ENCODE data around the gene SHC3. TPM values are rescaled to one million over a fixed set of nuclear protein-coding genes. Genes with fewer than 3 reads are reported as not detected.

SHC3 gene
- total and polyA plus RNA-seq, 9 of the 15 experiments (the other 6 are each of a cell fraction or from before 2014, with no cell fraction given) = not detected

- Histone ChIP-seq H3K9me1 (ENCODE audit: control insufficient read depth, insufficient read depth, low read length) (no peaks in the 10 kb centered on the region), H3K4me3 (no peak overlapping the region), H3K9me3 (replicated peaks; ENCODE audit: control insufficient read depth, insufficient read depth, low read depth, low read length) (no peaks in the 10 kb centered on the region), H3K27me3 (ENCODE audit: control insufficient read depth in 2 of 2, insufficient read depth in 2 of 2, low read length in 2 of 2) (no peaks in the 10 kb centered on the region), H3K4me2 (ENCODE audit: insufficient read depth, low read length) (no peak overlapping the region), H3K36me3 (ENCODE audit: control insufficient read depth, insufficient read depth, low read length) (no peaks in the 10 kb centered on the region), H4K20me1 (replicated peaks; ENCODE audit: control insufficient read depth, insufficient read depth, low read length) (no peaks in the 10 kb centered on the region), H2AFZ (ENCODE audit: low read depth, low read length) (no peak overlapping the region), H3K9ac (ENCODE audit: insufficient read depth in 1 of 2, low read depth in 2 of 2, low read length in 2 of 2) (no peak overlapping the region), H3K79me2 (ENCODE audit: control insufficient read depth, insufficient read depth, low read length) (no peaks in the 10 kb centered on the region), H3K4me1 (replicated peaks in 1 of 2; ENCODE audit: control insufficient read depth in 2 of 2, insufficient read depth in 2 of 2, low read length in 2 of 2) (no peaks in the 10 kb centered on the region), H3K27ac (ENCODE audit: extremely low read depth, low read depth, low read length) (no peak overlapping the region)
- FAIRE-seq (no peak), ATAC-seq (no peak), DNase-seq (ENCODE audit: extremely low read depth in 1 of 4, low spot score in 3 of 4) (no peak)
- no peak for TF ChIP-seq KLF1 (tag; IDR thresholded peaks at IDR 0.05)
- TF ChIP-seq PHF8 (IDR thresholded peaks at IDR 0.05; ENCODE audit: borderline replicate concordance, low read length) = no peak
- no peak for TF ChIP-seq IRF1 (CRISPR knock-in tag; IDR thresholded peaks at IDR 0.05; ENCODE audit: borderline replicate concordance)
- TF ChIP-seq SIN3B (IDR thresholded peaks at IDR 0.05; ENCODE audit: low read depth) = no peak
- ChIA-PET POLR2A (no interaction called here), CTCF (ENCODE audit: low intra/inter-chr PET ratio) (no interaction called here)
- intact Hi-C loops (cut with micrococcal nuclease) (no loop called here), in situ Hi-C loops (cut with MboI) (no loop called here)
- WGBS (ENCODE audit: insufficient coverage, low coverage, missing lambda C conversion rate) = 0% methylated on average over 3 of the region's 3 CpGs
- BruUV-seq (replicated peaks) = no TSS peak
These were observed 39.9 kb downstream of the SHC3 start for GRCh38 chr9:89138463-89139390.
